B cell (primary cell): Measurements from ENCODE around the gene HAX1. TPM values are rescaled to one million over a fixed set of nuclear protein-coding genes. Genes with fewer than 3 reads are reported as not detected.

Experiments used
- ATAC-seq: fragments of 200-7000 bp; cut with Tn5 transposase; one replicate; pipeline ENCODE4 v1.10.0; 2021; ENCODE audit warnings: low read depth, mild to moderate bottlenecking, moderate number of reproducible peaks, moderate library complexity
- CTCF ChIA-PET: fragments of 350-600 bp; sonication (Branson Sonifier 250); formaldehyde crosslinking; loops from one replicate; lab custom pipeline; 2021; ENCODE audit warnings: antibody characterized with exemption, inconsistent platforms; lab: Charles Lee
- POLR2A ChIA-PET: fragments of 350-600 bp; sonication (Branson Sonifier 250); formaldehyde crosslinking; loops from one replicate; lab custom pipeline; 2021; ENCODE audit warnings: antibody characterized with exemption; lab: Charles Lee
- DNase-seq: peaks from one replicate; pipeline ENCODE4 v3.0.0; 2013
- H2AFZ ChIP-seq: 2 replicates; pipeline ENCODE4 v1.6.1; 2012; ENCODE audit warnings: mild to moderate bottlenecking, low read depth, low read length; ENCODE audit not compliant: insufficient read depth, poor library complexity, severe bottlenecking
- H3K27ac ChIP-seq, 2 donors: 1 replicate in 1 of 2; 2 replicates in 1 of 2; pipeline ENCODE4 v1.5.1; 2012 to 2013; ENCODE audit warnings: low read length in 2 of 2, mild to moderate bottlenecking in 2 of 2, moderate library complexity in 1 of 2
- H3K27me3 ChIP-seq, 4 experiments: fragments of 200-600 bp in 1 of 4; sonication (generic) in 1 of 4; replicated peaks in 1 of 4; 1 replicate in 2 of 4; 2 replicates in 2 of 4; pipeline versions ENCODE4 v1.6.1 to v1.7.0; 2013 to 2016; ENCODE audit warnings: low read length in 3 of 4, mild to moderate bottlenecking in 2 of 4, mixed read lengths in 1 of 4, moderate library complexity in 1 of 4; ENCODE audit not compliant: insufficient read depth in 4 of 4, control insufficient read depth in 3 of 4; ENCODE audit errors: control extremely low read depth in 1 of 4
- H3K36me3 ChIP-seq, 2 experiments: replicated peaks in 1 of 2; 1 replicate in 1 of 2; 2 replicates in 1 of 2; pipeline versions ENCODE4 v1.6.1 to v1.7.1; 2013; ENCODE audit warnings: low read length in 1 of 2; ENCODE audit not compliant: insufficient read depth in 2 of 2, control insufficient read depth in 1 of 2; ENCODE audit errors: control extremely low read depth in 1 of 2, extremely low read depth in 1 of 2
- H3K4me1 ChIP-seq, 2 donors: fragments of 200-600 bp in 1 of 2; sonication (generic) in 1 of 2; 1 replicate in 1 of 2; 2 replicates in 1 of 2; pipeline versions ENCODE4 v1.5.1 to v1.6.1; 2013 to 2017; ENCODE audit warnings: low read length in 2 of 2; ENCODE audit not compliant: control insufficient read depth in 2 of 2, insufficient read depth in 2 of 2
- H3K4me2 ChIP-seq: replicated peaks from 2 replicates; pipeline ENCODE3; 2012; ENCODE audit warnings: mild to moderate bottlenecking, low read depth, low read length; ENCODE audit not compliant: poor library complexity, severe bottlenecking
- H3K4me3 ChIP-seq, 5 experiments: fragments of 200-600 bp in 1 of 5; sonication (generic) in 1 of 5; 1 replicate in 3 of 5; 2 replicates in 2 of 5; pipeline versions ENCODE4 v1.5.1 to v1.7.0; 2011 to 2016; ENCODE audit warnings: low read length in 4 of 5, mild to moderate bottlenecking in 4 of 5, low read depth in 2 of 5, control low read depth in 1 of 5, moderate library complexity in 1 of 5; ENCODE audit not compliant: insufficient read depth in 1 of 5; ENCODE audit errors: control extremely low read depth in 1 of 5, extremely low read depth in 1 of 5
- H3K79me2 ChIP-seq: fragments of 200-600 bp; sonication (generic); one replicate; pipeline ENCODE4 v1.6.0; 2016; ENCODE audit warnings: low read length; ENCODE audit not compliant: control insufficient read depth, insufficient read depth
- H3K9ac ChIP-seq: fragments of 200-600 bp; sonication (generic); 2 replicates; pipeline ENCODE4 v1.6.1; 2017; ENCODE audit warnings: mild to moderate bottlenecking, low read length, moderate library complexity
- H3K9me3 ChIP-seq, 3 donors: one replicate each; pipeline versions ENCODE4 v1.6.1 to v1.7.1; 2013; ENCODE audit warnings: low read length in 2 of 3; ENCODE audit not compliant: control insufficient read depth in 2 of 3, insufficient read depth in 1 of 3; ENCODE audit errors: control extremely low read depth in 1 of 3
- H4K20me1 ChIP-seq: 2 replicates; pipeline ENCODE4 v1.6.0; 2012; ENCODE audit warnings: mild to moderate bottlenecking, low read length; ENCODE audit not compliant: insufficient read depth, control insufficient read depth, poor library complexity, severe bottlenecking
- H3K27ac Mint-ChIP-seq: one replicate; pipeline ENCODE4 v1.8.0; 2021; ENCODE audit warnings: mixed read lengths
- H3K27me3 Mint-ChIP-seq: one replicate; pipeline ENCODE4 v1.8.0; 2021; ENCODE audit warnings: mixed read lengths
- H3K4me1 Mint-ChIP-seq: one replicate; pipeline ENCODE4 v1.8.0; 2021; ENCODE audit warnings: mixed read lengths
- H3K4me3 Mint-ChIP-seq: one replicate; pipeline ENCODE4 v1.8.0; 2021; ENCODE audit warnings: mixed read lengths
- H3K9me3 Mint-ChIP-seq: one replicate; pipeline ENCODE4 v1.8.0; 2022; ENCODE audit warnings: mixed read lengths; ENCODE audit not compliant: insufficient read depth
- EZH2 ChIP-seq: IDR thresholded peaks from 2 replicates; pipeline ENCODE4 v1.6.1; 2012; ENCODE audit warnings: borderline replicate concordance, low read depth, mild to moderate bottlenecking, moderate library complexity, low read length; ENCODE audit not compliant: insufficient read depth, poor library complexity, severe bottlenecking
- WGBS: methylation state at CpG from one replicate; pipeline ENCODE4 v1.1.5; 2013; ENCODE audit warnings: missing lambda C conversion rate; ENCODE audit not compliant: insufficient coverage; 5-methylcytosine and 5-hydroxymethylcytosine counted together
- intact Hi-C: fragments of 100-400 bp; cut with micrococcal nuclease; formaldehyde crosslinking; loops from one replicate; pipeline ENCODE4 v1.10.0; 2022
- polyA plus RNA-seq: library from polyadenylated mRNA; depleted of rRNA; stranded (reverse); fragments of >200 nt; gene quantifications from 2 replicates; pipeline ENCODE4 v1.2.3, GENCODE V29; 2012
- total RNA-seq, 2 donors: library from RNA; stranded (reverse); fragments of 120-200 nt in 1 of 2; gene quantifications; 1 replicate in 1 of 2; 2 replicates in 1 of 2; pipeline versions ENCODE4 v1.2.3 to v1.2.4, GENCODE V29; 2013 to 2022
- TF ChIP-seq, protein P1 (sequence below): fragments of 200-600 bp; IDR thresholded peaks from one replicate; pipeline ENCODE4 v1.8.0; 2022; ENCODE audit warnings: antibody characterized with exemption, mild to moderate bottlenecking

HAX1 gene
- total and polyA plus RNA-seq, 2 donors (not counting 1 experiment from before 2014, with no cell fraction given), result 85.7 to 88.8 TPM

DNA sequence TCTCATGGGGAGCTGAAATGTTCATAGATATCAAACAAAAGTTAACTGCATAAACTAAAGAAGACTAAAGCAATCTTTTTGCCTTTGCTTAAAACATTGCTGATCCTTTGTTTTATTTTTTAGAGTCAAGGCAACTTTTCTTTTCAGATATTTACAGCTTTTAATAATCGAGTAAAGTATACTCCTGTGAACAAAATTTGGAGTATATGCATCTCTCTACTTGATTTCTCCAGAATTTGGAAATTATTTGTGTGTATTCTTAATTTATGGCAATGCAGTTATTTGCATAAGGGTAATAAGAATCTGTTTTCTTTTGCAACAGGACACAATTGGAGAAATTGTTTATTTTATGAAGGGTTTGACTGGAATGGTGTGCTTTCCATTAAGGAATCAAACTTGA, 44.3 kb downstream of the HAX1 start:
- H3K4me1 ChIP-seq, result no peaks in the 10 kb centered on the region
- WGBS, result no CpG with 5 or more reads among the region's 1 CpG
- TF ChIP-seq EZH2, result no peak
- TF ChIP-seq, protein P1, sequence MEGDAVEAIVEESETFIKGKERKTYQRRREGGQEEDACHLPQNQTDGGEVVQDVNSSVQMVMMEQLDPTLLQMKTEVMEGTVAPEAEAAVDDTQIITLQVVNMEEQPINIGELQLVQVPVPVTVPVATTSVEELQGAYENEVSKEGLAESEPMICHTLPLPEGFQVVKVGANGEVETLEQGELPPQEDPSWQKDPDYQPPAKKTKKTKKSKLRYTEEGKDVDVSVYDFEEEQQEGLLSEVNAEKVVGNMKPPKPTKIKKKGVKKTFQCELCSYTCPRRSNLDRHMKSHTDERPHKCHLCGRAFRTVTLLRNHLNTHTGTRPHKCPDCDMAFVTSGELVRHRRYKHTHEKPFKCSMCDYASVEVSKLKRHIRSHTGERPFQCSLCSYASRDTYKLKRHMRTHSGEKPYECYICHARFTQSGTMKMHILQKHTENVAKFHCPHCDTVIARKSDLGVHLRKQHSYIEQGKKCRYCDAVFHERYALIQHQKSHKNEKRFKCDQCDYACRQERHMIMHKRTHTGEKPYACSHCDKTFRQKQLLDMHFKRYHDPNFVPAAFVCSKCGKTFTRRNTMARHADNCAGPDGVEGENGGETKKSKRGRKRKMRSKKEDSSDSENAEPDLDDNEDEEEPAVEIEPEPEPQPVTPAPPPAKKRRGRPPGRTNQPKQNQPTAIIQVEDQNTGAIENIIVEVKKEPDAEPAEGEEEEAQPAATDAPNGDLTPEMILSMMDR, result no peak
- Mint-ChIP-seq H3K4me1 (no peaks in the 10 kb centered on the region), H3K9me3 (no peaks in the 10 kb centered on the region), H3K4me3 (no peak overlapping the region), H3K27ac (no peak overlapping the region), H3K27me3 (peaks cover 15% of the 10 kb centered on the region)
- no peak overlapping the region for H3K9ac ChIP-seq
- H3K27ac ChIP-seq, result no peak overlapping the region
- H3K9me3 ChIP-seq, result peaks cover 3 to 14% (median 11%) of the 10 kb centered on the region in 3 donors
- CTCF ChIA-PET, result no interaction called here
- no peaks in the 10 kb centered on the region for H3K36me3 ChIP-seq
- no peak for DNase-seq
- H3K4me2 ChIP-seq, result no peak overlapping the region
- peaks cover 0 to 6% (median 2%) of the 10 kb centered on the region in 4 experiments for H3K27me3 ChIP-seq
- no peaks in the 10 kb centered on the region for H3K79me2 ChIP-seq
- H3K4me3 ChIP-seq, result no peak overlapping the region
- POLR2A ChIA-PET, result no interaction called here
- no peak for ATAC-seq
- intact Hi-C loops, result no loop called here
- no peak overlapping the region for H2AFZ ChIP-seq
- H4K20me1 ChIP-seq, result no peaks in the 10 kb centered on the region

DNA sequence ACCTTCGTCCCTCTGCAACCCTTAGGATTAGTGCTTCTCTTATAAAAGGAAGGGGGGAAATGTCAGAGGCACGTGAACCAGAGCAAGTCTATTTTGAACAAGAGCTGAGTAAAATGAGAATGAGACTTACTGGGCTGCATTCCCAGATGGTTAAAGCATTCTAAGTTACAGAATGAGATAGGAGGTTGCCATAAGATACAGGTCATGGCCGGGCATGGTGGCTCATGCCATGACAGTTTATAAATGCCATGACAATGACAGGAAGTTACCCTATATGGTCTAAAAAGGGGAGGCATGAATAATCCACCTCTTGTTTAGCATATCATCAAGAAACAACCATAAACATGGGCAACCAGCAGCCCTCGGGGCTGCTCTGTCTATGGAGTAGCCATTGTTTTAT, 46.0 kb downstream of the HAX1 start:
- Histone ChIP-seq H3K27me3 (peaks cover 0 to 20% (median 5%) of the 10 kb centered on the region in 4 experiments), H3K79me2 (no peaks in the 10 kb centered on the region), H4K20me1 (no peaks in the 10 kb centered on the region), H3K4me2 (no peak overlapping the region), H2AFZ (no peak overlapping the region), H3K9me3 (peaks cover 3 to 14% (median 11%) of the 10 kb centered on the region in 3 donors), H3K36me3 (no peaks in the 10 kb centered on the region), H3K9ac (no peak overlapping the region), H3K4me3 (no peak overlapping the region), H3K4me1 (no peaks in the 10 kb centered on the region), H3K27ac (no peak overlapping the region)
- H3K27ac Mint-ChIP-seq, result no peak overlapping the region
- ChIA-PET CTCF (interaction anchor here (2.0 kb wide), 1 partner anchor 17 kb away, joined by 8 read pairs; no protein-coding TSS in a partner anchor), POLR2A (no interaction called here)
- 75% methylated on average over 1 of the region's 4 CpGs for WGBS
- intact Hi-C loops, result no loop called here
- DNase-seq, result no peak
- peaks cover 24% of the 10 kb centered on the region for H3K27me3 Mint-ChIP-seq
- ATAC-seq, result no peak
- H3K4me1 Mint-ChIP-seq, result no peaks in the 10 kb centered on the region
- TF ChIP-seq, protein P1, result no peak
- no peak for TF ChIP-seq EZH2
- H3K9me3 Mint-ChIP-seq, result no peaks in the 10 kb centered on the region
- H3K4me3 Mint-ChIP-seq, result no peak overlapping the region
